NCI-H2196 (cell line): Measurements from ENCODE around the gene EML6.
A peak's percentile ranks its signal among the peaks of the same experiment; 100 is the strongest.

ENCODE experiments used
- DNase-seq: peaks from one replicate; lab custom pipeline; 2025; ENCODE audit not compliant: unreplicated experiment; lab: John Stamatoyannopoulos, UW

Gene EML6

GRCh38 chr2:54963476-54963875 lies 240.0 kb downstream of the EML6 start:
- no peak for DNase-seq

- DNase-seq = no peak
These were observed 240.8 kb downstream of the EML6 start for GRCh38 chr2:54964271-54964670.

DNA sequence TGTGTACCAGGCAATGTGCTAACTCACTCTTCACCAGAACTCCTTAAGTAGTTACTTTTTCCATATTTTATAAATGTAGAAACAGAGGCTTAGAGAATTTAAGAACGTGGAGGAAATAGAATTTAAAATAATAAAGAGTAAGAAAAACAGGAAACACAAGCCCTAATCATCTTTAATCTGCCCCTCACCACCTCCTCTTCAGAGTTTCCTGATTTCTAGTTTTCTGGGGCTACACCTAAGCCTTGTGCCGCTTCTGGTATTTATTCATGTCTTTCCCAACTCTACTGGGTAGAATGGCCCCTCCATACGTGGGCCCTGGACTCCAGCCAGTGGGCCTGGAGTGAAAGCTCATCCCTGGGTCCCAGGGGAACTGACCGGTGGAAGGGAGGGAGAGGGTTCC lies 241.4 kb downstream of the EML6 start:
- DNase-seq = no peak

GRCh38 chr2:54965425-54965824 lies 242.0 kb downstream of the EML6 start:
- no peak for DNase-seq

DNA sequence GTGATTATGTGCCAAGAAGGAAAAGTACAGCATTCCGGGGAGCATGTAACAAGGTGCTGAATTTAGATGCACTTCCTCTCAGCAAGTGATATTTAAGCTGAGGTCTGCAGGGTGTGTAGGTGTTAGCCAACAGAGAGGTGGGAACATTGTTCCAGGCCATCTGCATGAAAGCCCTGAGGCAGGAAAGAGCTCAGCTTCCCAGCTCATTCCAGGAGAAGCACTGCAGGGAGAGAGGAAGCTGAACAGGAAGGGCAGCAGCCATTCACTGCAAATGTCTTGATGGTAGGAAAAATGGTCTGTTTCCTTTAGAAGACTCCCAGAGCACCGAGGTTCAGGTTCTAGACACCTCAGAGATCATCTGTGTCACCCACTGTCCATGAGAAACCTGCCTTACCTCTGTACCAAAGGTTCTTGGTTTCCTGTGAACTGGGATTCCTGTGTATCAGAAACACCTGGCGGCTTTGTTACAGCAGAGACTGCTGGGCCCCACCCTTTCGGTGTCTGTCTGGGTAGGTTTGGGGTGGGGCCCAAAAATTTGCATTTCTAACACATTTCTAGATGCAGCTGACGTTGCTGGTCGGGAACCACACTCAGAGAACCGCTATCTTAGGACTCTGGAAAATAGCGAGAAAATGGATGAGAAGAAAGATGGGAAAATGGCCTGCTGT lies 242.8 kb downstream of the EML6 start:
- no peak for DNase-seq

DNA sequence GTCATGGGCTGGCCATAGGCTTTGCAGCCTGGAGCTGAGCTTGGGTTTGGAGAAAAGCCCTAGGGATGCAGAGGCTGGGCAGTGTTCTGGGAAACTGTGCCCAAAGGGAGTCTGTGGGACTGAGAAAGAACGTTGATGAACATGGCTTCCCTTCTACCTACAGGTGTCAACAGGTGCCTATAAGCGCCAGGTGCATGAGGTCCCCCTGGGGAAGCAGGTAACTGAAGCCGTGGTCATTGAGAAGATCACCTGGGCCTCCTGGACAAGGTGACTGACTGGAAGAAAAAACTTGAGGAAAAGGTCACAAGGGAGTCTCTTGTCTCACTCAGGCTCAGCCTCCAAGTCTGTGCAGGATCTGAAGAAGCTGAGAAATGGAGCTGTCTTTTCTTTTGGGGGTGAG lies 243.4 kb downstream of the EML6 start:
- DNase-seq = no peak

- DNase-seq = no peak
These were observed 243.8 kb downstream of the EML6 start for GRCh38 chr2:54967269-54967668.

DNA sequence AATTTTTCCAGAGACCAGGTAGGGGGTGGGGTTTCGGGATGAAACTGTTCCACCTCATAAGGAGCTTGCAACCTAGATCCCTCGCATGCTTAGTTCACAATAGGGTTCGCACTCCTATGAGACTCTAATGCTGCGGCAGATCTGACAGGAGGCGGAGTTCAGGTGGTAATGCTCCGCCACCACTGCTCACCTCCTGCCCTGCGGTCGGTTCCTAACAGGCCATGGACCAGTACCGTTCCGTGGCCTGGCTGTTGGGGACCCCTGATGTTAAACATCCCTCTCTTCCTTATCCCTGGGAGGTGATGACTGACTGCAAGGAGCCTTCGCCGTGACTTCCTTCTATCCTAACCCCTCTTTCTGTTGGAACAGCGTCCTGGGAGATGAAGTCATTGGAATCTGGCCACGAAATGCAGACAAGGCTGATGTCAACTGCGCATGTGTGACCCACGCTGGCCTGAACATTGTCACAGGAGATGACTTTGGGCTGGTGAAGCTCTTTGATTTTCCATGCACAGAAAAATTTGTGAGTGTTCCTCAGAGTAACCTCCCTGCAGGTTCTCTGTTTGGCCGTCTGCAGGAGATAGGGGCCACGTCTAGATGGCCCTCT lies 244.4 kb downstream of the EML6 start:
- DNase-seq = no peak

- no peak for DNase-seq
These were observed 245.2 kb downstream of the EML6 start for GRCh38 chr2:54968561-54969218.

GRCh38 chr2:54969295-54969939 lies 246.0 kb downstream of the EML6 start:
- DNase-seq = no peak

DNA sequence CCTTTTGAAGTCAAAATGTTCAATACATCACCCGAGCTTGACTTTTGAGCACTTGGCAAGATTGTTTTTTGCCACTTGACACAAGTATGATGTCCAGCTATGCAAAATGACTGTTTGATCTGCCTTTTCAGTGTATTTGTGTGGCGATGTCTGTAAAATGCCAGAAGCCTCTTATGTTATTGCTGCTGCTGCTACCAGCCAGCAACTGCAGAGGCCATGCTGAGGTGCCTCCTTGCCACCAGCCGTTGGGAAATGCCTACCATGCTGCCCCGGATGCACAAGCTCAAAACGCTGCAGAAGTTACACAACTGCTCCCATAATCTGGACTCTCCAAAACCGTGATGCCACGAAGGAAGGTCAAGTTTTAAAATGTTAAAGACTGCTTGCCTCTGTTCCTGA lies 246.5 kb downstream of the EML6 start:
- DNase-seq = no peak

GRCh38 chr2:54975175-54975574 lies 251.7 kb downstream of the EML6 start:
- DNase-seq = no peak

GRCh38 chr2:54975598-54976492 lies 252.4 kb downstream of the EML6 start:
- no peak for DNase-seq

DNA sequence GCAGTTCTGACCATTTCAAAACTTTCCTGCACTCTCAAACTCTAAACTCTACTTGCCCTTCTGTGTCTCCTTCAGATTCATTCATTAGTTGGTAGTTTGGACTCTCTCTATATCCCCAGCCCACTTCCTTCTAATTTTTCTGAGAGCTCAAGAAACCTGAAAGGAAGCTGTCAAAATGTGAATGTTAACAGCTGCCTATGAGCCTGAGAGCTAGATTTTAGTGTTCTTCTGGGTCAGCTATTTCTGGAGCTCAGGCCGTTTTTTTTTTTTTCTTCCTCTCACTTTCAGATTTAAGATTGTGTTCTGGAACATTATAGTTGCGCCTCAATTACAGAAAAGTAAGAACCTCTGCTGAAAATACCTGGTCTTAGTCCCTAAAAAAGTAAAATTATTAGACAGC lies 253.7 kb downstream of the EML6 start:
- no peak for DNase-seq

DNA sequence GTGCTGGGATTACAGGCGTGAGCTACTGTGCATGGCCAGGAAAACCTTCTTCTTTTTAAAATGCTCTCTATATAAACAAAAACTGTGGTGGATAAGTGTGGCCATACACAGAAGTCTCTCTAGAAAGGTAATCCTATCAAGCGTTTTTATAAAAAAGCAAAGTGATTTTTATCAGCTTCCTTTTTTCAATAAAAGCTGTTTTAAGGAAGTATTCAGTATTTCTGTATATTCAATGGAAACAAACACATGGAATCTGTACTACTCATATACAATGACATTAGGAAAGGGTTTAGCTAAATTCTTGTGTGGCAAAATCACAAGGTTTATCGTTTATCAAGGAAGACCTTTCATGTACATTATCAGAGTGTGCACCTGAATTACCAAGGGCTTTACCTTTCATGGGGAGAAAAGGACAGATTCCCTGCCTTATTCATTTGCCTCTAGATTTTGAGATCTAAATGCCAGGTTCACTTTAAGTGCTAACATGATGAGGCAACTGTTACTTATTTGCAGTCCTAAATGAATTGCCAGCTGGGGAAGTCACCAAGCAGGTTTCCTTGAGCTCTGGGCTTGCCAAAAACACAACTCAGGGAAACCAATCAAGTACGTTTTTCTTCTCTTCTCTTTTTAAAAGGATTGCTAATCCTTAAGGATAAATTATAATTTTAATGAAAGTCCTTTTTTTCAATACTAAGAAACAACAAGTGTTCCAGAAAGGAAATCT lies 256.0 kb downstream of the EML6 start:
- peak; percentile 13 for DNase-seq

GRCh38 chr2:54981385-54981784 lies 257.9 kb downstream of the EML6 start:
- no peak for DNase-seq

DNA sequence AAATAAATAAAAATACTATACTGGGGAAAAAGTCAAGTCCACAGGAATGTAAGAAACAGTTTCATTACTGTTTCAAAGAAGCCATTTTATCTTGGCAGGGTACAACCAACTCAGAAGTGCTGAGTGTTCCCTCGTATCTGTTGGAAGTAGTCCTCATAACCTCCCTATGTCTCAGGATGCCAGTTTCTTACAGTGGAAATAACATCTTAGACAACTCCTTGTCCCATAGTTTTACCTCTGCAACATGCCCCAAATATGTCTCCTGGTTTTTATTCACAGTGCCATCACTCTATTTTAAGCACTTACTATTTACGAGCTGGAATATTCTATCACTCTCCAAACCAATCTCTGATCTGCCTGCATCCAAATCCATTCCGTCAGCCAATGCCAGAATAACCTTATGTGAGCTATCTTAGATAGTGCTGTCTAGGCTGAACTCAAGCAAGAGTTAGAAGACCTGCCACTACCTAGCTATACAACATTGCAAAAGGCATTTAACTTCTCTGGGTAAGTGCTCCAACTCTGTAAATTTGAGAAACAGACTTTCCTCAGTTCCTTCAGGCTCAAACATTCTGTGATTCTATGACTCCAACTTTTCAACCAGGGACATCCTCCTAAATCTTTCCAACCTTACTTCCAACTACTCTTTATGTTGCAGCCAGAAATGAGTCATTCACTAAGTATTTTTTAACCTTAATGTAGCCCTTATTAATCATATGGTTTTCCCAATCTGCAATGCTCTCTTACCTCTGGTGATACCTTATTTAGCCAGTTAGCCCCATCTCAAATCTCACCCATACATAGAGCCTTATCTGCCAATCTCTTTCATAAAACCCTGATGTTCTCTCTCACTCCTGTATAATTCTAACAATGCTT lies 260.1 kb downstream of the EML6 start:
- no peak for DNase-seq

- no peak for DNase-seq
These were observed 261.0 kb downstream of the EML6 start for GRCh38 chr2:54984476-54984875.

DNA sequence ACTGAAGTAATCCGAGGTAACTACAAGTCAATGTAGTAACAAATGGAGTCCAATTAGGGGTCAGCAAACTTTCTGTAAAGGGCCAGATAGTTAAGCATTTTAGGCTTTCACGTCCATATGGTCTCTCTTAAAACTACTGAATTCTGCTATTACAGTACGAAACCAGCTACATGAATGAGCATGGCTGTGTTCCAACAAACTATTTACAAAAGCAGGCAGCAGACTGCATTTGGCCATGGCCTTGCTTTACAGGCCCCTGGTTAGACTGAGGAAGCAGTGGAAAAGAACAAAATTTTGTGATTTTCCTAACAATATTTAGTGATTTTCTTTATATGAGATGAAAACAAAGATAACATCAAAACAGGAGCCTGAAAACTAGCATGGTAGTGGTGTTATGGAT lies 262.8 kb downstream of the EML6 start:
- no peak for DNase-seq
